ENCODE results near the gene PNMA6F.

The PNMA6F gene

GRCh38 chrX:153321381-153322124, at the start of gene PNMA6F:
PNMA6F (minus strand) TSS chrX:153321767; CDS start chrX:153320674, 1,093 bp downstream.
- no peak for DNase-seq

GRCh38 chrX:153371256-153371655, 49.7 kb upstream of the PNMA6F start:
- DNase-seq, result no peak

DNA sequence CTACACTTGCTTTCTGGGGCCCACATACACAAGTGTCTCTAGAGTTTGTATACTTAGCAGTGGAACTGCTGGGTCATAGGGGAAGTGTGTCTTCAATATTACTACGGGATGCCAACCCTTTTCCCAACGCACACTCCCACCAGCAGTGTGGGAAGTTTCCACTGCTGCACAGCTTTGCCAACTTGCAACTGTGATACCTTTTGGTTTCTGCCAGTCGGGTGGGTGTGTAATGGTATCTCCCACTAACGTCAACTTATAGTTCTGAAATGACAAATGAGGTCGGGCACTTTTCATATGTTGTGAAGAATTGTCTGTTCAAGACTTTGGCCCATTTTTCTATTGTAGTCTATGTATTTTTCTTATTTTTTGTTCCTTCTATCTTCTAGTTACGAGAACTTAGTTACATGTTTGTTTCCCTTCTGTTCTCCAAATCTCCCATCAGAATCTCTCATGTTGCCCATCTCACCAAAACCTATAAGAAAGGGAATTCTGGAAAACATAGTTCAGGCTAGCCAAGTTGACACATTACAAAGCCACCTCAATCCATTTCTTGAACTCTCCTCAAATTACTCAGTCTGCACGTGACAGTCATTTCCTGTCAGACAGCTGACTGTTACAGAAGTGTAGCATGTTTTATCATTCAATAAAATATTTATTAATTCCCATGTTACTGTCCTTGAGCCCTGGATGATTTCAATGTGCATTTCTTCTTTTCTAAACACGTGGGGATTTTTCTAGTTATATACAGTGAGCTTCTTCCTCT, 48.9 kb upstream of the PNMA6F start:
- DNase-seq, result no peak

DNA sequence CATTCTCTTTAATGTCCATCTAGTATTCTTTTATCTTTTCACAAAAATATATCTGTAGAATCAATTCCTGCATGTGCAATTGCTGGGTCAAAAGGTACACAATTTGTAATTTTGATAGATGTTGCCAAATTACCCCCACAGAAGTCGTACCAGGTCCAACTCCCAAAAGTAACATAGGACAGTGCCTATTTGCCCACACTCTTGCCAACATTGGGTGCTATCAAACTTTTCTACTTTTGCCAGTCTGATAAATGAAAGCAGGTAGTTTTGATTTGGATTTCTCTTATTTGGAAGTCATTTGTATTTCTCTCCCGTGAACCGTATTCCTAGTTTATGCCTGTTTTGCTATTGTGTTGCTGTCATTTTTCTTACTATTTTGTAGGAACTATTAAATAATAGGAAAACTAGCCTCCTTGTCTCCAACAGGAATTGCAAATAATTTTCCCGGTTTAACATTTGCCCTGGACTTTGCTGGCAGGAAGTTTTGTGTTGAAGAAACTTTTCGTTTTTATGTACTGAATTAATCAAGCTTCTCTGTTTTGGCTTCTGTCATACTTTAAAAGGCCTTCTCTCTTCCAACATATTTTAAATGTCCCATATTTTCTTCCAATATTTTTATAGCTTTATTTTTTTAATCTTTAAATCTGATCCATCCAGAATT, 45.4 kb upstream of the PNMA6F start:
- DNase-seq, result no peak

- DNase-seq, result no peak
Measured at GRCh38 chrX:153366119-153366518, 44.6 kb upstream of the PNMA6F start.

DNA sequence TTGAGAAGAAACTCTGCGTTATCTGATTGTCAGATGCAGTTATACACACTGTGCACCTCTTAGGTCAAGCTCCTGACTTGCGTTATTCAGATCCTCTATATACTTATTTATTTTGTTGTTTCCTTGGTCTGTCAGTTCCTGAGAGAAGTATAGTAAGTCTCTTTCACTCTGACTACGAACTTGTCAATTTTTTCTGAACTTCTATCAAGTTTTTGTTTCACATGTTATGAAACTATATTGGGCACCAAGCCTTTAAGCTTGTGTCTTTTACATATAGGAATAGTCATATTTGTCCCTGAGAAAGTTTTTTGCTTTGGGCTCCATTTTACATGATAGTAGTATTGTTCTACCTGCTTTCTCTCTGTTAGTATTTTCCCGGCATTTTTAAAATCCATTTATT, 44.1 kb upstream of the PNMA6F start:
- no peak for DNase-seq

DNA sequence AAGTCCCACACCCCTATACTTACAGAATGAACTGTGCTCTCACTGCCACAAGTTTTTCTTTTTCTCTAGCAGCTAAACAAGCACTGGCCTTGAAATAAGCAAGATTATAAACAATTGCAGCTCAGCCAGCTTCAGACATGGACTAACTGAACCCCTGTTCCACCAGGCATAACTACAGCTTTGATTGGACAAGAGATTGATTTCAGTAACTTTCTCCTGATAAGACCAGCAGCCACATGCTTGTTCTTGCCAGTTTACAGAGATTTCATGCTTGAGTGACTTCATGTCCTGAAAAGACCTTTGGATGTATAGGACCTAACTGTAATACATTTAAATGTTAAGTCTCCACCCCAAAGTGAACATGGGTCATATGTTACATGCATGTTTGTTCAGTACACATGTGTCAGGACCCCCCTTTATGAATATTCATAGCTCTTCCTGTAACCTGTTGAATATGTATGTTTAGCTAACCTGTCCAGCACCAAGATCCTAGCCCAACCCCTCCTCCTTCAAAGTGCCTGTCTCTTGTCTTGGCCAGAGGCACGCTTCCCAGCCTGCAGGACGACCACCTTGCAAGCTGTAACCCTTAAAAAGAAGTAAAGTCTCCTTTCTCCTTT, 40.3 kb upstream of the PNMA6F start:
- no peak for DNase-seq

DNA sequence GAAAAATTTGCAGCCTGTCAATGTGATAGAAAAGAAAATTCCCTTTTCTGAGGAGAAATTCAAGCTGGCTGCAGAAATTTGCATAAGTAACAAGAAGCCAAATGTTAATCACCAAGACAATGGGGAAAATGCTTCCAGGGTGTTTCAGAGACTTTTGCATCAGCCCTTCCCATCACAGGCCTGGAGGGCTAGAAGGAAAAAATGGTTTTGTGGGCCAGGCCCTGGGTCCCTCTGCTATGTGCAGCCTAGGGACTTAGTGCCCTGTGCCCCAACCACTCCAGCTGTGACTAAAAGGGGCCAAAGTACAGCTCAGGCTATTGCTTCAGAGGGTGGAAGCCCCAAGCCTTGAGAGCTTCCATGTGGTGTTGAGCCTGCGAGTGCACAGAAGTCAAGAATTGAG, 36.3 kb upstream of the PNMA6F start:
- no peak for DNase-seq

DNA sequence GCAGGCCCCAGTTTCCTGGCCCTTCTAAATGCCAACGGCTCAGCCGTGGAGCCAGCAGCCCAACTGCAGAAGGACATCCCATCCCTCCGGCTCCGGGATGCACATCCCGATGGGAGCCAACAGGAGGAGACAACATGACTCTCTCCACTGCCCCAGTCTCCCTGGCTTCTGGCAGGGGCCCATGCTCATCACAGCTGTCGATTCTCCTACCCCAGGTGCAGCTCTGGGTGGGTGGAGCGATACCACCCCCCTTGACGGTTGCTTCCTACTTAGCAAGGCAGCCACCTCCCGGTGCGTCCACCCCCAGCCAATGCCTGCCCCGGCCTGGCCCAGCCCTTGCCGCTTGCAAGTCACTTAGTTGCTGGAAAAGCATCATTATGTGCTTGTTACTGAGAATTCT, 31.8 kb upstream of the PNMA6F start:
- no peak for DNase-seq

GRCh38 chrX:153352858-153353257, 31.3 kb upstream of the PNMA6F start:
- no peak for DNase-seq

- DNase-seq, result no peak
Measured at GRCh38 chrX:153351981-153352380, 30.4 kb upstream of the PNMA6F start.

- DNase-seq, result no peak
Measured at GRCh38 chrX:153349952-153350351, 28.4 kb upstream of the PNMA6F start.

DNA sequence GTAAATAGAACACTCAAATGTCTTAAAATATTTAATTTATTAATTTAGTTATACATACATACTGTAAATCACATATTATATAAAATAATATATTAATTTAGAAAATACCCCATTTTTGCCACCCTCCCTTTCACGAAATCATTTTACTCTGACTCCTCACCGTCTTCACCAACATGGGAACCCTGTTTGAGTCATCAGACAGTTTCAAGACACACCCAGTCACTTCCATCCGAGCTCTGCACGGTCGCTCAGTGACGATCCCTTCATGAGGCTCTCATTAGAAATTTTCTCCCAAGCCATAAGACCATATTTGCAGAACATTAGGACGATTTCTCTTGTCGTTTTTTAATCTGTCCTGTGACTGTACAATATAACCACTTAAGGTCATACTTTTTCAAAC, 26.9 kb upstream of the PNMA6F start:
- no peak for DNase-seq

GRCh38 chrX:153347530-153347929, 26.0 kb upstream of the PNMA6F start:
- no peak for DNase-seq

GRCh38 chrX:153343674-153344073, 22.1 kb upstream of the PNMA6F start:
- DNase-seq, result no peak

DNA sequence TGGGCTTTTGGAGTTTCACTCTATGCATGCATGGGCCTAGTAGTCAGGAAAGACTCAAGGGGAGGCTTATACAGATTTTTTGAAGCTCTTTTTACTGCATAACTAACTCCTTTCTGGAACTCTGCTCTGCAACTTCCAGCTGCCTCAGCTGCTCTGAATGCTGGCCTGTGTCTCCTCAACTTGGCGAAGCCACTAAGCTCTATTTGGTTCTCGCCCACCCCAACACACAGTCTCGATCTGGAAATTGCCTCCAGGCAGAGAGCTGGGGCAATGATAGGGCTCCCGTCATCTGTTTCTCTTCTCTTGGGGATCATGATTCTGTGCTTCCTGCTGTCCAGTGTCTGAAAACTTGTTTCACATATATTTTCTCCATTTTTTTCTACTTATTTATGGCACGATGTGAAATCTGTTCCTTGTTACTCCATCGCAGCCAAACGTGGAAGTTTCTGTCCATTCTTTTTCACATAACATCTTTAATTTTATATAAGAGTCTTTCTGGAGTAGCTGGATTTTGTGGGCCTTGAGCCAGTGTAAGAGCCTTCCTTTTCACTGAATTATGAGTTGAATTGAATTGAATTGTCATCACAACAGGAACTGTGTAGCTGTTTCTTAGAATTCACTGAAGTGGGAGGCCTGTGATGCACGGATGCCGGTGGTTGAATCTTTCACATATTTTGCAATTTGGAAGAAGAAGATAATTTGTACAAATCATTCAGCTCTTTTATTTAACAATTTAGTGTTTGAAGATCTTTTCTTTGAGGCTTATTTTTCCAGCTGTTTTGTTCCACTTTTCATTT, 21.4 kb upstream of the PNMA6F start:
- no peak for DNase-seq

GRCh38 chrX:153340111-153340510, 18.5 kb upstream of the PNMA6F start:
- no peak for DNase-seq

- DNase-seq, result no peak
Measured at GRCh38 chrX:153339662-153340061, 18.1 kb upstream of the PNMA6F start.

DNA sequence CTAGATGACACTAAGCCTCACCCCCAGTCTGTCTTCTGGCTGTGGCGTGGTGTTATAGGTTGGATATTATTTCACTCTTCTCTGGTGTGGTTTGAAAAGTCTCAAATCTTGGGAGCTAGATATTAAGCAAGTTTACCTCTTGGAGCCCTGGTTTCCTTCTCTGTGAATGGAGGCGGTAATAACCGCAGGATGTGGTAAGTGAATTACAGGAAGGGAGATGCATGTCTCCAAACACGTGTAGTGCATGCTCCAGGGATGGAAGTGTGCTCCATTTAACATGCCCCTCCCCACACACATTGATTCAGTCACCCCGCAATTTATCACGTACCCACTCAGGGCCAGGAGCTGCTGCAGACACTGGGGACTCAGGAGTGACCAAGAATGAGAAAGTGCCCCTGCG, 17.3 kb upstream of the PNMA6F start:
- DNase-seq, result no peak

GRCh38 chrX:153336988-153337387, 15.4 kb upstream of the PNMA6F start:
- DNase-seq, result no peak

DNA sequence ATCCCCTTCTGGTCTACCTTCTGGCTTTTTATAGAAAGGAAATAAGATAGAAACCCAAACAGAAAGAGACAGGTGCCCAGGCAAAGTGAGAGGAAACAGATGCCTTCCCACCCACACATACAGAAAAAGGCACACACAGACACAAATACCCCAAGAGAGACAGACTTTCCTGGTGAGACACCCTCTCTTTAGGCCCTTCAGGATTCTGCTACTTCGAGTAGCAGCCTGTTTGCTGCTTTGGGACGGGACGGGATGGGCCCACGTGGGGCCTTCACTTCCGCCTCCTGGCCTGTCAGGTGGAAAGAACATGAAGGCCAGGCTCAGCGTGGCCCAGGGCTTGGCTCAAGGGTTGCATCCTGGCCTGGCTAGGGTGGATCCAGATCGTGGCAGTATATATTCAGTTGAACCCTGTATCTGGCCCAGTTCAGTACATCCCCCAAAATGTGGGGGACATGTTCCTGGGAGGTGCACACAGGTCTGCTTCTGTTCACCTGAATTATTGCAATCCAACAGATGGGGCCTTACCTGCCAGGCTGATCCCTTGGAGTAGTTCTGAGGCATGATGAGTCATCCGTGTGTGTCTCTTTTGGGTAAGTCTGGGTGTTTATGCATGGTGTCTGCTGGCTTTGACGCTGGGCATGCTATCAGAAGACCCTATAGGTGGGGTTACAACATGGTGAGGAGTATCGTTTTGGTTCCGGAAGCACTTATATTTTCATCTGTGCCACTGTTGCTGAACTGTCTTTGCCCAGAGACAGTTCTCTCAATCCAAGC, 14.7 kb upstream of the PNMA6F start:
- no peak for DNase-seq
